ENCODE measurements around the gene KIF2B.

- TF ChIP-seq CTCF (IDR thresholded peaks at IDR 0.05) (no peak), POLR2A (IDR thresholded peaks at IDR 0.05) (no peak), EP300 (IDR thresholded peaks at IDR 0.05) (no peak)
Measured at GRCh38 chr17:53823341-53824050, 769 bp downstream of the KIF2B start.

Measured in tibial nerve (tissue), 4 donors.